K562 (cell line): ENCODE results near the gene CYSRT1. TPM values are rescaled to one million over a fixed set of nuclear protein-coding genes. Genes with fewer than 3 reads are reported as not detected.

ENCODE experiments used
- MBD2 ChIP-seq: sonication (generic); IDR thresholded peaks from 2 replicates; pipeline ENCODE4 v1.6.1; 2016; ENCODE audit warnings: low read depth, borderline replicate concordance
- NR3C1 ChIP-seq: sonication (generic); formaldehyde crosslinking; IDR thresholded peaks from 2 replicates; pipeline ENCODE4 v1.8.1; 2022; ENCODE audit warnings: missing genetic modification reagents
- POLR2G ChIP-seq: fragments of 200-400 bp; formaldehyde crosslinking; IDR thresholded peaks from 2 replicates; pipeline ENCODE4 v1.6.1; 2017; ENCODE audit warnings: low read depth, mild to moderate bottlenecking, antibody characterized with exemption, low read length, moderate library complexity
- RBFOX2 ChIP-seq: fragments of 200-400 bp; formaldehyde crosslinking; IDR thresholded peaks from 2 replicates; pipeline ENCODE4 v1.6.1; 2017; ENCODE audit warnings: low read depth, mild to moderate bottlenecking, low read length, moderate library complexity
- RUNX1 ChIP-seq: sonication (generic); IDR thresholded peaks from 2 replicates; pipeline ENCODE4 v1.6.1; 2016; ENCODE audit warnings: antibody characterized with exemption, low read depth
- XRCC5 ChIP-seq: fragments of 200-400 bp; formaldehyde crosslinking; IDR thresholded peaks from 2 replicates; pipeline ENCODE4 v1.6.1; 2017; ENCODE audit warnings: low read depth, mild to moderate bottlenecking, low read length
- ZBTB11 ChIP-seq, 3 experiments: fragments of 200-800 bp in 1 of 3; fragments of 250-450 bp in 1 of 3; fragments of 450-650 bp in 1 of 3; sonication (Bioruptor Pico) in 1 of 3; sonication (Bioruptor generic) in 1 of 3; formaldehyde crosslinking in 1 of 3; IDR thresholded peaks; 2 replicates each; pipeline versions ENCODE4 v1.6.1 to v1.8.0; 2016 to 2022; ENCODE audit warnings: mild to moderate bottlenecking in 2 of 3, missing genetic modification characterization in 2 of 3, missing compliant biosample characterization in 1 of 3, moderate library complexity in 1 of 3
- ZNF699 ChIP-seq: fragments of 250-450 bp; sonication (Bioruptor Pico); IDR thresholded peaks from 2 replicates; pipeline ENCODE4 v1.8.0; 2021; ENCODE audit warnings: mild to moderate bottlenecking, moderate library complexity; ENCODE audit not compliant: insufficient replicate concordance
- polyA plus RNA-seq, 8 experiments: library from polyadenylated mRNA; depleted of rRNA in 4 of 8; stranded (reverse) in 5 of 8; unstranded in 3 of 8; fragments of >200 nt; fragmentation: Nextera tagmentation in 2 of 8; fragmentation: Illumina TruSeq in 1 of 8; extraction: Ambion mirVana in 2 of 8; extraction: Trizol in 1 of 8; gene quantifications; 2 replicates each; pipeline versions ENCODE4 v1.2.1 to v1.2.3, GENCODE V29; 2011 to 2014; ENCODE audit warnings: inconsistent platforms in 1 of 8, missing spikeins in 1 of 8
- total RNA-seq, 7 experiments: library from RNA; depleted of rRNA in 6 of 7; stranded (reverse); fragments of >200 nt in 6 of 7; fragmentation: Illumina TruSeq in 2 of 7; extraction: Trizol in 2 of 7; gene quantifications; 2 replicates each; pipeline versions ENCODE4 v1.2.1 to v1.2.3, GENCODE V29; 2011 to 2021; ENCODE audit warnings: low replicate concordance in 1 of 7
- TF ChIP-seq, protein P1 (sequence below): fragments of 450-650 bp; formaldehyde crosslinking; IDR thresholded peaks from 2 replicates; pipeline ENCODE4 v1.4.0; 2022; ENCODE audit warnings: mild to moderate bottlenecking, moderate library complexity

CYSRT1 gene
- total and polyA plus RNA-seq, 9 of the 15 experiments (the other 6 are each of a cell fraction or from before 2014, with no cell fraction given), result 0.04 to 1.4 (median 0.42) TPM; not detected in 3

GRCh38 chr9:137189297-137190295, 35.4 kb upstream of the CYSRT1 start (continued):
- TF ChIP-seq, protein P1, sequence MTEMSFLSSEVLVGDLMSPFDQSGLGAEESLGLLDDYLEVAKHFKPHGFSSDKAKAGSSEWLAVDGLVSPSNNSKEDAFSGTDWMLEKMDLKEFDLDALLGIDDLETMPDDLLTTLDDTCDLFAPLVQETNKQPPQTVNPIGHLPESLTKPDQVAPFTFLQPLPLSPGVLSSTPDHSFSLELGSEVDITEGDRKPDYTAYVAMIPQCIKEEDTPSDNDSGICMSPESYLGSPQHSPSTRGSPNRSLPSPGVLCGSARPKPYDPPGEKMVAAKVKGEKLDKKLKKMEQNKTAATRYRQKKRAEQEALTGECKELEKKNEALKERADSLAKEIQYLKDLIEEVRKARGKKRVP (CRISPR knock-in tag), result no peak
- 0 out of 2 replicates have a peak, but pooled peaks have one; percentile 11 for TF ChIP-seq XRCC5
- TF ChIP-seq MBD2, result no peak
- TF ChIP-seq NR3C1 (CRISPR knock-in tag), result no peak
- TF ChIP-seq ZNF699 (CRISPR knock-in tag), result no peak
- TF ChIP-seq RBFOX2, result 0 out of 2 replicates have a peak, but pooled peaks have one; percentile 13
- TF ChIP-seq POLR2G, result peak; percentile 35; the same call in 1 of the 2 replicates
- 0 out of 6 replicates have a peak, but pooled peaks of 1 of the 3 experiments have one; percentile 5 for TF ChIP-seq ZBTB11 (CRISPR knock-in tag; IDR thresholded peaks at IDR 0.05)
- 0 out of 2 replicates have a peak, but pooled peaks have one; percentile 26 for TF ChIP-seq RUNX1
